Nephron progenitor cell (in vitro differentiated cells): ENCODE results near the gene ADRA2B.

Experiments
- DNase-seq: peaks from one replicate; pipeline ENCODE4 v3.0.0; 2021
- H3K27ac Mint-ChIP-seq: 2 replicates; pipeline ENCODE4 v1.8.0; 2021; ENCODE audit warnings: mild to moderate bottlenecking, moderate library complexity, mixed read lengths
- H3K27me3 Mint-ChIP-seq: 2 replicates; pipeline ENCODE4 v1.8.0; 2021; ENCODE audit warnings: mild to moderate bottlenecking, low read depth, mixed read lengths; ENCODE audit not compliant: poor library complexity
- H3K36me3 Mint-ChIP-seq: 2 replicates; pipeline ENCODE4 v1.8.0; 2021; ENCODE audit warnings: low read depth, mixed read lengths
- H3K4me1 Mint-ChIP-seq: 2 replicates; pipeline ENCODE4 v1.8.0; 2021; ENCODE audit warnings: mixed read lengths
- H3K4me3 Mint-ChIP-seq: 2 replicates; pipeline ENCODE4 v1.8.0; 2021; ENCODE audit warnings: mild to moderate bottlenecking, moderate library complexity, mixed read lengths
- H3K9me3 Mint-ChIP-seq: 2 replicates; pipeline ENCODE4 v1.8.0; 2021; ENCODE audit warnings: mild to moderate bottlenecking, moderate library complexity, mixed read lengths
- TF ChIP-seq, protein P1 (sequence below): fragments of 200-600 bp; sonication (generic); IDR thresholded peaks from 2 replicates; pipeline ENCODE4 v1.5.0; 2021; ENCODE audit warnings: antibody characterized with exemption

The ADRA2B gene

DNA sequence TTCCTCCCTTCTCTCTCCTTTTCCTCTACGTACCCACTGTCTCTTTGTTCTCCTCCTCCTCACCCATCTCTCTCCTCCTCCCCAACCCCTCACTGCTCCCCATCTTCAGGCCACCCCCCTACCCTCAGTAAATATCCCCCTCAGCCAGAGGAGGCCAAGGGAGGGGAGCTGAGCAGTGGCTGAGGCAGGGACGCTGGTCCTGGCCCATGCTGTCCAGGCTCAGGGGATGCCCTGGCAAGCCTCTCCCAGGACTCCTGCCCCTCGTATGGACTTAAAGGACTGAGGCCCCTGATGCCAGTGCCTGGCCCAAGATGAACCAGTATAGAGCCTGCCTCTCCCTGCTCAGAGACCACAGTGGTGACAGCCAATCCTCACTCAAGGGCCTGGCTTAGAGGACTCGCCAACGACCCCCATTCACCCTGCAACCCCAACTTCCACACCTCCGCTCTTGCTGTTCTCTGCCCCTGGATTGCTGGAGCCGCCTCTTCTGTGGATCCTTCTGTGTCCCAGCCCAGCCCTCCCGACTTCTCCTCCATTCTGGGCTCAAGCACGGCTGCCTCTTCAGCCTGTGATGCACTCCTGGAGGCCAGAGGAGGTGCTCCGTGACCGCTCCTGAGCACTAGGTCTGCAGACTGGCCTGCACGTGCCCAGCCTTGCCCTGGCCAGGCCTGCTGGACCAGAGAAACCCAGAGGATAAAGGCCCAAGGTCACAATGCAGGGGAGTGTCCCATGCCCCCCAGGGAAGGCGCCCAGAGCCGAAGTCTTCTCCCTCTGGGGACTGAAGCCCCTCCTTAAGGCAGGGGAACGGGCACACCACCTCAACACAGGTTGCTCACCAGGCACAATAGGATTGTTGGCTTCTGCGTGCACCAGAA, 38.4 kb upstream of the ADRA2B start:
- Mint-ChIP-seq H3K4me1 (peaks cover 52% of the 10 kb centered on the region), H3K36me3 (no peaks in the 10 kb centered on the region), H3K27ac (peak overlapping the region; percentile 73), H3K27me3 (peaks cover 9% of the 10 kb centered on the region), H3K4me3 (no peak overlapping the region), H3K9me3 (no peaks in the 10 kb centered on the region)
- DNase-seq, result no peak
- TF ChIP-seq, protein P1, sequence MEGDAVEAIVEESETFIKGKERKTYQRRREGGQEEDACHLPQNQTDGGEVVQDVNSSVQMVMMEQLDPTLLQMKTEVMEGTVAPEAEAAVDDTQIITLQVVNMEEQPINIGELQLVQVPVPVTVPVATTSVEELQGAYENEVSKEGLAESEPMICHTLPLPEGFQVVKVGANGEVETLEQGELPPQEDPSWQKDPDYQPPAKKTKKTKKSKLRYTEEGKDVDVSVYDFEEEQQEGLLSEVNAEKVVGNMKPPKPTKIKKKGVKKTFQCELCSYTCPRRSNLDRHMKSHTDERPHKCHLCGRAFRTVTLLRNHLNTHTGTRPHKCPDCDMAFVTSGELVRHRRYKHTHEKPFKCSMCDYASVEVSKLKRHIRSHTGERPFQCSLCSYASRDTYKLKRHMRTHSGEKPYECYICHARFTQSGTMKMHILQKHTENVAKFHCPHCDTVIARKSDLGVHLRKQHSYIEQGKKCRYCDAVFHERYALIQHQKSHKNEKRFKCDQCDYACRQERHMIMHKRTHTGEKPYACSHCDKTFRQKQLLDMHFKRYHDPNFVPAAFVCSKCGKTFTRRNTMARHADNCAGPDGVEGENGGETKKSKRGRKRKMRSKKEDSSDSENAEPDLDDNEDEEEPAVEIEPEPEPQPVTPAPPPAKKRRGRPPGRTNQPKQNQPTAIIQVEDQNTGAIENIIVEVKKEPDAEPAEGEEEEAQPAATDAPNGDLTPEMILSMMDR, result no peak

DNA sequence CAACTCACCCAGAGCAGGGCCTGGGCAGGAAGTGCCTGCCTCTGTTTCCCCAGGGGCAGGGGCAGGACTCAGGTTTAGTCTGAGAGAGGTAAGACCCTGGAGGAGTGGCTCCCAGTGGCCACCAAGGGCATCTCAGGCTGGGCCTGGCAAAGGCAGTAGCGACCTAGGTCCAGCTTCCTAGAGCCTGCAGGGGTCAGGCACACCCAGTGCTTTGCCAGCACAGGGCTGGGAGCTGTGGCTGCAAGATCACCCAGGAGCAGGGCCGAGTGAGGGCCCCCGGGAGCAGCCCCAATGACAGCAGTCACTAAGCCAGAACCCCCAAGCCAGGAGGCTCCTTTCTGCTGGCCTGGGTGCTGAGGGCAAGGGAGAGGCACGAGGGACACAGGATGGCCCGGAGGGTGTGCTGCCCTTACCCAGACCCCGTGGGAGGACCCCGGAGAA, 37.6 kb upstream of the ADRA2B start:
- Mint-ChIP-seq H3K27ac (no peak overlapping the region), H3K36me3 (no peaks in the 10 kb centered on the region), H3K27me3 (peaks cover 7% of the 10 kb centered on the region), H3K4me3 (no peak overlapping the region), H3K4me1 (peaks cover 49% of the 10 kb centered on the region), H3K9me3 (no peaks in the 10 kb centered on the region)
- DNase-seq, result no peak
- TF ChIP-seq, protein P1, result no peak

DNA sequence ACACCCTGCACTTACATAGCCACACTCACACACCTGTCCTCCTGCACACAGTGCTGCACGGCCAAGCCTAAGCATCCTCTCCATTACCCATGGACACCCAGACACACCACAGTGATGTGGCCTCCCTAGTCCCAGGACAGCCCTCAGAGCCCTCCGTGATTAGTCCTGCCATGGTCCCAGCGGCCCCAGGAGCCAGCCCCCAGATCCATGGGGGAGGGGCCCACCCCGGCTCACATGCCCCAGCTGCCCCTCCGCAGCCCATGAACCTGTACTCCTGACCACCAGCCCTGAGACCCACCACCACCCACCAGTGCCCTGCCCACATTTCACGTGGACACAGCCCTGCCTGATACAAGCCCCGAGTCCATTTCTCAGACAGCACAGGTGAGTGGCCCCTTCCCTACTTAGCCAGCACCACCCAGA, 36.9 kb upstream of the ADRA2B start:
- DNase-seq, result no peak
- H3K4me1 Mint-ChIP-seq, result peaks cover 48% of the 10 kb centered on the region
- no peak overlapping the region for H3K4me3 Mint-ChIP-seq
- H3K27ac Mint-ChIP-seq, result no peak overlapping the region
- H3K36me3 Mint-ChIP-seq, result no peaks in the 10 kb centered on the region
- peaks cover under 1% of the 10 kb centered on the region for H3K27me3 Mint-ChIP-seq
- TF ChIP-seq, protein P1, result no peak
- no peaks in the 10 kb centered on the region for H3K9me3 Mint-ChIP-seq

DNA sequence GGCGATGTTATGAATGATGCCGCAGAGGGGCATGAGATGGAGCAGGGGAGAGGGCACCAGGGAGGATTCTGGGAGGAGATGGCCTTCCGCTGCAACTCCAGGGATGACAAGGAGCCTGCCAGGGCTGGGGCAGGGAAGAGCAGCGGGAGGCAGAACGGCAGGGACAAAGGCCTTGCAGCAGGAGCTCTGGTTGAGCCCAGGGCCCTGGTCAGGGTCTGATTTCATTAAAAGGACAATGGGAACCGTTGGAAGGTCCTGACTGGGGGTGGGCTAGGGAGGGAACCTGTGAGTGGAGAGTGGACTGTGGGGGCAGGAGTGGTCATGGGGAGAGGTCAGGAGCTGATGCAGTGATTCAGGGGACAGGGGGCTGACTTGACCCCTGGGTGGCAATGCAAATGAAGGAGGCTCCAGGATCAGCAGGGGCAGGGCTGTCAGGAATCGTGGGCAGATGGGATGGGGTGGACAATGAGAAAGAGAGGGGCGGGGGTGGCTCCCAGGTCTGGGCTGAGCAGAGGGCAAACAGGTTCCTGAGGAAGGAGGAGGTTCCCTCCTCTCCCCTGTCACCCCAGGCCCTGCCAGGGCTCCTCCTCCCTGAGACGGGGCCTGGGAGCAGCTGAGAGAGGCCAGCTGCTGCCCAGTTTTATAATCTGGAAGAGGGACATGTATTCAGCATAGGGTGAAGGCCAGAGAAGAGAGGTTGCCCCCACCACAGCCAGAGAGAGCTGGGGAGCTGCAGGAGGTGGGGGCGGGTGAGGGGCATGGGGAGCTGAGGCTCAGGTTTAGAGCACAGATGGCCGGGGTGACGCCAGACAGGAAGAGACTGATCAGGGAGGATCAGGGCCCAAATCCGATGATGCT, 36.2 kb upstream of the ADRA2B start:
- Mint-ChIP-seq H3K36me3 (no peaks in the 10 kb centered on the region), H3K9me3 (no peaks in the 10 kb centered on the region), H3K27me3 (no peaks in the 10 kb centered on the region), H3K4me1 (peaks cover 48% of the 10 kb centered on the region), H3K4me3 (no peak overlapping the region), H3K27ac (peak overlapping the region; percentile 79)
- TF ChIP-seq, protein P1, result no peak
- DNase-seq, result no peak

DNA sequence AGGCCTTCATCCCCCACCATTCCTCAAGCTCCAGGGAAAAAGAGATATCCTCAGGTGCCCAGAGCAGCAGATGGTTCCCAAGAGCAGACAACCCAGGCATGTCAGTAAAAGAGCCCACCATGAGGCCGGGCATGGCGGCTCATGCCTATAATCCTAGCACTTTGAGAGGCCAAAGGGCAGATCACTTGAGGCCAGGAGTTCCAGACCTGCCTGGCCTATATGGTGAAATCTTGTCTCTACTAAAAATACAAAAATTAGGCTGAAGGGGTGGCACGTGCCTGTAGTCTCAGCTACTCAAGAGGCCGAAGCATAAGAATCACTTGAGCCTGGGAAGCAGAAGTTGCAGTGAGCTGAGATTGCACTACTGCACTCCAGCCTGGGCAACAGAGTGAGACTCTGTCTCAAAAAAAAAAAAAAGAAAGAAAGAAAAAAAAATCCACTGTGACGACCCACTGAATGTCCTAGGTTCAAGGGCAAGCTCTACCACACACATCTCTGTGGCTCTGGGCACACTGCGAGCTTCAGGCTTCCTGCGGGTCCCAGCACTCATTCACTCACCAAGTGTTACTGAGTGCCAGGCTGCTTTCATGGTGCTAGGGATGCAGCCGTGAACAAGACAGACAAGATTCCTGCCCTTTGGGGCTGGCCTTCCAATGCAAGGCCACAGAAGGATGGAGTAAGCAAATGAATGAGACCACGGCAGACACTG, 35.4 kb upstream of the ADRA2B start:
- peak overlapping the region; percentile 79 for H3K27ac Mint-ChIP-seq
- no peaks in the 10 kb centered on the region for H3K36me3 Mint-ChIP-seq
- no peak for DNase-seq
- no peaks in the 10 kb centered on the region for H3K9me3 Mint-ChIP-seq
- peaks cover 53% of the 10 kb centered on the region for H3K4me1 Mint-ChIP-seq
- TF ChIP-seq, protein P1, result no peak
- H3K27me3 Mint-ChIP-seq, result peaks cover 5% of the 10 kb centered on the region
- no peak overlapping the region for H3K4me3 Mint-ChIP-seq
